Mammary epithelial cell (primary cell): ENCODE results near the gene CADM4.

Experiments
- CTCF ChIP-seq, 2 donors: IDR thresholded peaks in 1 of 2; conservative IDR thresholded peaks in 1 of 2; 2 replicates each; pipeline ENCODE4 v1.5.1; 2011 to 2012; ENCODE audit warnings: inconsistent platforms in 2 of 2, low read length in 2 of 2, mild to moderate bottlenecking in 2 of 2, control low read depth in 1 of 2, low read depth in 1 of 2; ENCODE audit not compliant: insufficient read depth in 1 of 2; ENCODE audit errors: extremely low read depth in 1 of 2
- EZH2 ChIP-seq: IDR thresholded peaks from 2 replicates; pipeline ENCODE4 v1.6.1; 2012; ENCODE audit warnings: low read length, inconsistent platforms, borderline replicate concordance

- TF ChIP-seq CTCF (conservative IDR thresholded peaks at IDR 0.05 in 1 of 2, IDR thresholded peaks at IDR 0.05 in 1 of 2; ENCODE audit: extremely low read depth in 1 of 2, insufficient read depth in 1 of 2, low read depth in 1 of 2, low read length in 2 of 2) (no peak), EZH2 (no peak)
Observed at GRCh38 chr19:43595605-43595998, 44.0 kb downstream of the CADM4 start.
